Activated CD4-positive, alpha-beta memory T cell treated with anti-CD3 and anti-CD28 coated beads for 36 hours (primary cell): Measurements from ENCODE around the gene HSPD1. TPM values are rescaled to one million over a fixed set of nuclear protein-coding genes. Genes with fewer than 3 reads are reported as not detected.
A peak's percentile ranks its signal among the peaks of the same experiment; 100 is the strongest.
"Not testable (repeated sequence)": the region's sequence is repeated elsewhere in the genome, so short reads cannot be mapped to it uniquely, and the experiment has no call there.

Experiments
- CTCF ChIA-PET: fragments of 350-600 bp; sonication (Branson Sonifier 250); formaldehyde crosslinking; loops from one replicate; lab custom pipeline; 2021; ENCODE audit warnings: antibody characterized with exemption, inconsistent platforms; lab: Charles Lee
- POLR2A ChIA-PET: fragments of 350-600 bp; sonication (Branson Sonifier 250); formaldehyde crosslinking; loops from one replicate; lab custom pipeline; 2021; ENCODE audit warnings: antibody characterized with exemption; lab: Charles Lee
- DNase-seq: peaks from one replicate; pipeline ENCODE4 v3.0.0-alpha.2; 2020
- H3K27ac Mint-ChIP-seq: one replicate; pipeline ENCODE4 v1.8.0; 2021; ENCODE audit warnings: mixed read lengths
- H3K27me3 Mint-ChIP-seq: one replicate; pipeline ENCODE4 v1.8.0; 2021; ENCODE audit warnings: mixed read lengths
- H3K36me3 Mint-ChIP-seq: one replicate; pipeline ENCODE4 v1.8.0; 2021; ENCODE audit warnings: mixed read lengths
- H3K4me1 Mint-ChIP-seq: one replicate; pipeline ENCODE4 v1.8.0; 2021; ENCODE audit warnings: low read depth, mixed read lengths
- H3K4me3 Mint-ChIP-seq: one replicate; pipeline ENCODE4 v1.8.0; 2021; ENCODE audit warnings: mild to moderate bottlenecking, mixed read lengths
- H3K9me3 Mint-ChIP-seq: one replicate; pipeline ENCODE4 v1.8.0; 2021; ENCODE audit warnings: mixed read lengths
- intact Hi-C: fragments of 100-400 bp; cut with micrococcal nuclease; formaldehyde crosslinking; loops from one replicate; pipeline ENCODE4 v1.15.1; 2023
- total RNA-seq, 2 experiments: library from RNA; stranded (reverse); gene quantifications; one replicate each; pipeline ENCODE4 v1.2.3, GENCODE V29; 2021

The HSPD1 gene
- total RNA-seq, 2 experiments from 2014 or later: 839 to 853 TPM

DNA sequence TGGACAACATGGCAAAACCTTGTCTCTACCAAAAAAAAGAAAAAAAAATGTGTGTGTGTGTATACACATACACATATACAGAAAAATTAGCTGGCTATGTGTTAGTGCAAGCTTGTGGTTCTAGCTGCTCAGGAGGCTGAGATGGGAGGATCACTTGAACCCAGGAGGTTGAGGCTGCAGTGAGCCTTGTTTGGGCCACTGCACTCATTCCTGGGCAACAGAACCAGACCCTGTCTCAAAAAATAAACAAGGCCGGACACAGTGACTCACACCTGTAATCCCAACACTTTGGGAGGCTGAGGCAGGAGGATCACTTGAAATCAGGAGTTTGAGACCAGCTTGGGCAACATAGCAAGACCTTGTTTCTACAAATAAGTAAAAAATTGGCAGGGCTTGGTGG lies 44.2 kb downstream of the HSPD1 start:
- no peak for DNase-seq
- peaks cover 46% of the 10 kb centered on the region for H3K4me1 Mint-ChIP-seq
- no peak overlapping the region for H3K27ac Mint-ChIP-seq
- H3K27me3 Mint-ChIP-seq: no peaks in the 10 kb centered on the region
- ChIA-PET POLR2A (no interaction called here), CTCF (no interaction called here)
- no peaks in the 10 kb centered on the region for H3K9me3 Mint-ChIP-seq
- intact Hi-C loops: loop anchor here (10.0 kb wide), 1 partner anchor 1281 kb away; the partner anchor contains the start of gene STK17B
- H3K4me3 Mint-ChIP-seq: no peak overlapping the region
- H3K36me3 Mint-ChIP-seq: peaks cover 7% of the 10 kb centered on the region

DNA sequence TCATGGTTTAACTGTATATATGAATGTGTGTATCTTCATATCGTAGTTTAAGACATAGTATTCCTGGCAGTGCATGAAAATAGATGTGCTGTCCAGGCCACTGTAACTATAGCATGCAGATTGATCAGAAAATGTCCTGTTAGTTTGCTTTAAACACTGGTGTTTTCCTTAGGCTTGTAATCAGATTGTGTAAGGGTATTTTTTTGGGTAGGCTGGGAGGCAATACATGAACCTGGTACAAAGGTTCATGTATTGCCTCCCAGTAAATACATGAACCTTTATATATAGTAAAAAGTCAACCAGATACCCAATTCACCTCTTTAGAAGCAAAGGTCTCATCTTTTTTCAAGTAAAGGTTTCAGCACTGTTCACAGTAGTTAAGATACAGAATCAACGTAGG lies 44.7 kb downstream of the HSPD1 start:
- peak overlapping the region; percentile 99 for H3K4me3 Mint-ChIP-seq
- H3K27me3 Mint-ChIP-seq: no peaks in the 10 kb centered on the region
- H3K27ac Mint-ChIP-seq: peak overlapping the region; percentile 100
- H3K36me3 Mint-ChIP-seq: peaks cover 5% of the 10 kb centered on the region
- ChIA-PET CTCF (no interaction called here), POLR2A (no interaction called here)
- peaks cover 46% of the 10 kb centered on the region for H3K4me1 Mint-ChIP-seq
- H3K9me3 Mint-ChIP-seq: no peaks in the 10 kb centered on the region
- no peak for DNase-seq
- intact Hi-C loops: loop anchor here (5.0 to 10.0 kb wide), 4 partner anchors 468 to 1280 kb away; partner anchors contain the start of genes CCDC150, PGAP1 and STK17B

DNA sequence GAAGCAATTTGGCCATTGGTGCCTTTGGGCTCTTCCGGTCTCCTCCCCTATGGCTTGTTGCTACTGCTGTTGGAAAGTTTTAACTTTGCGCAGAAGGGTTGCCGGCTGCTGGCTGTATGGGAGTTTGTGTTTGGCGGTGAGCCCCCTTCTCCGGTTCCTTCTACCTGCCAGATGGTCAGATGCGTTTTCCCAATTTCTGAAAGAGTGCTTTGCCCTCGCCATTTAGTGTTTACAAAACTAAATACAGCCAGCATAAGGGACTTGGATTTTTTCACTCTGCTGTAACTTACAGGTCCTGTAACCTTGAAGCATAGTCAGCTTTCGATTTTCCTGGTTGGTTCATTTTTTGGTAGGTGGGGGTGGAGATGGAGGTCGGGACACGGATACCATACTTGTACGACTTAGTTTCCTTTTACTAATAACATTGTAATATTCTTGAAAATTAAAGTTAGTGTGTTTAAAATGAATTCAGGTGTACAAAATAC lies 45.7 kb downstream of the HSPD1 start:
- DNase-seq: no peak
- no peaks in the 10 kb centered on the region for H3K9me3 Mint-ChIP-seq
- peak overlapping the region; percentile 100 for H3K27ac Mint-ChIP-seq
- intact Hi-C loops: loop anchor here (1.0 to 10.0 kb wide), 8 partner anchors 19 to 1279 kb away; partner anchors contain the start of genes CCDC150, HSPE1, MARS2 and MOB4
- H3K36me3 Mint-ChIP-seq: peaks cover 3% of the 10 kb centered on the region
- POLR2A ChIA-PET: interaction anchor here (1.3 to 4.4 kb wide), 5 partner anchors 18 to 62 kb away, joined by 4 to 68 read pairs (median 5); partner anchors contain the start of genes HSPD1, HSPE1, MOB4 and SF3B1
- H3K4me3 Mint-ChIP-seq: peak overlapping the region; percentile 99
- CTCF ChIA-PET: interaction anchor here (1.2 kb wide), 1 partner anchor 48 kb away, joined by 5 read pairs; no protein-coding TSS in a partner anchor
- no peaks in the 10 kb centered on the region for H3K27me3 Mint-ChIP-seq
- H3K4me1 Mint-ChIP-seq: peaks cover 42% of the 10 kb centered on the region

DNA sequence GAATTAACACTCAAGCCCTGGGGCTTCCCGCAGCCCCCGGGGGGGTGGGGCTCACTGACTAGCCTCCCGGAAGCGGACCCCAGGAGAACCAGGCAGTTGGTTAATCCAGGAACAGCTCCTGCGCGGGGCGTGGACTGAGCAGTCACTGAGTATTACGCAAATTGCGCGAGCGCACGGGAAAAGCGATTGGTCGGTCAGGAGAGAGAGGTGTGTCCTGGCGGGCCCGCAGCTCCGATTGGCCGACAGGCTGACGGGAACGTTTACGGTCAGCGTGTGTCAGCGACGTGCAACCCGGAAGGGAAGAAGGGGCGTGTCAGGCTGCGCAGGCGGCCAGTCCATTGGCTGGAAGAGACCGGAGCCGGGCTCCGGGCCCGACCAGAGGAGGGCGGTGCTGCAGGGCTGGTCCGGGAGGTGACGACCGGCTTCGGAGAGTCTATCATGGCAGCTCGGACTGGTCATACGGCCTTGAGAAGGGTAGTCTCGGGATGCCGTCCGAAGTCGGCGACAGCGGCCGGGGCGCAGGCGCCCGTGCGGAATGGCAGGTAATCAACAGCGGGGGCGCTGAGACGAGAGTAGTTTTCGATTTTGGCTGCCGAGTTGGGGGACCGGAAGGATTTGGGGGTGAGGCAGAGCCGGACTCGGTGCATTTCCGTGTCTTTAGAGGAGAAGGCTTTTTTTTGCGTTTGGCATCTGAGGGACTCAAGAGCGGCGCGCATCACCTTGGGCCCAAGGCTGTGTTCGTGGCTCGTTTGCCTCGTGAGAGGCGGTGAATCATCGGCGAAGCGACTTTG lies 46.3 kb downstream of the HSPD1 start, which contains the start of gene COQ10B:
TSS of gene COQ10B (plus strand) at position 430 of the 791 bp plus-strand sequence. CDS start at position 439, 9 bp downstream.
- peak; percentile 100 for DNase-seq
- POLR2A ChIA-PET: interaction anchor here (0.5 to 4.4 kb wide), 8 partner anchors 17 to 252 kb away, joined by 4 to 68 read pairs (median 6); partner anchors contain the start of genes HSPD1, HSPE1, MARS2 and MOB4
- no peaks in the 10 kb centered on the region for H3K27me3 Mint-ChIP-seq
- CTCF ChIA-PET: interaction anchor here (1.0 to 1.4 kb wide), 3 partner anchors 18 to 48 kb away, joined by 4 to 19 read pairs (median 5); partner anchors contain the start of gene SF3B1
- peak within 1 kb of the TSS; percentile 99 for H3K4me3 Mint-ChIP-seq
- intact Hi-C loops: loop anchor here (1.0 to 10.0 kb wide), 8 partner anchors 18 to 1279 kb away; partner anchors contain the start of genes CCDC150, HSPE1, MARS2 and MOB4
- peaks cover 3% of the 10 kb centered on the region for H3K36me3 Mint-ChIP-seq
- H3K9me3 Mint-ChIP-seq: no peaks in the 10 kb centered on the region
- peaks cover 38% of the 10 kb centered on the region for H3K4me1 Mint-ChIP-seq
- H3K27ac Mint-ChIP-seq: peak within 1 kb of the TSS; percentile 100

DNA sequence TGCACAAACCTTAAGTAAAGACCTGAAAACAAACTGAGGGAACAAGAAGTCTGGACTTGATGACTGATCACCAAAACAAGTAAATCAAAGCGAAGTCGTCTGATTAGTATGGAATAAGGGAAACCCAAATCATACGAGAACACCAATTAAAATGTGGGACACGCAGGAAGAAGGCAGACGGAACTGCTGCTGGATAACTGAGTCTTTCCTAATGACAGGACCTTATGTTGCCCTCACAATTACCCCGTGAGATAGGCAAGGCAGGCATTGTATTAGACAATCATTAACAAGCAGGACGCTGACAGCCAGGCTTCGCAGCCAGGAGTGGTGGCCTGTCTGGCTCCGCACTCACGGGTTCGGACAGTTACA lies 46.9 kb downstream of the HSPD1 start:
- Mint-ChIP-seq H3K36me3 (peaks cover 3% of the 10 kb centered on the region), H3K4me1 (peaks cover 33% of the 10 kb centered on the region), H3K27ac (peak overlapping the region; percentile 100), H3K27me3 (no peaks in the 10 kb centered on the region), H3K4me3 (peak overlapping the region; percentile 99), H3K9me3 (no peaks in the 10 kb centered on the region)
- CTCF ChIA-PET: interaction anchor here (1.0 to 1.4 kb wide), 3 partner anchors 17 to 49 kb away, joined by 4 to 19 read pairs (median 5); partner anchors contain the start of gene SF3B1
- POLR2A ChIA-PET: interaction anchor here (0.5 to 4.4 kb wide), 7 partner anchors 17 to 253 kb away, joined by 5 to 68 read pairs (median 6); partner anchors contain the start of genes HSPD1, HSPE1, MARS2 and MOB4
- intact Hi-C loops: loop anchor here (1.0 to 10.0 kb wide), 8 partner anchors 17 to 1278 kb away; partner anchors contain the start of genes CCDC150, HSPE1, MARS2 and MOB4
- no peak for DNase-seq

DNA sequence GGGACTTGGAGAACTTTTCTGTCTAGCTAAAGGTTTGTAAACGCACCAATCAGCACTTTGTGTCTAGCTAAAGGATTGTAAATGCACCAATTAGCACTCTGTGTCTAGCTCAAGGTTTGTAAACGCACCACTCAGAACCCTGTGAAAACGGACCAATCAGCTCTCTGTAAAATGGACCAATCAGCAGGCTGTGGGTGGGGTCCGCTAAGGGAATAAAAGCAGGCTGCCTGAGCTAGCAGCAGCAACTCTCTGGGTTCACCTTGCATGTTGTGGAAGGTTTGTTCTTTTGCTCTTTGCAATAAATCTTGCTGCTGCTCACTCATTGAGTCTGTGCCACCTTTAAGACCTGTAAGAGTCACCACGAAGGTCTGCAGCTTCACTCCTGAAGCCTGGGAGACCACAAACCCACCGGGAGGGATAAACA lies 48.7 kb downstream of the HSPD1 start:
- H3K9me3 Mint-ChIP-seq, CTCF ChIA-PET, H3K27ac Mint-ChIP-seq, H3K4me3 Mint-ChIP-seq, DNase-seq, H3K27me3 Mint-ChIP-seq, H3K36me3 Mint-ChIP-seq: not testable (repeated sequence)
- intact Hi-C loops: loop anchor here (5.0 to 10.0 kb wide), 4 partner anchors 464 to 1276 kb away; partner anchors contain the start of genes CCDC150, PGAP1 and STK17B
- POLR2A ChIA-PET: interaction anchor here (4.4 kb wide), 1 partner anchor 15 kb away, joined by 68 read pairs; the partner anchor contains the start of gene SF3B1
- H3K4me1 Mint-ChIP-seq: peaks cover 25% of the 10 kb centered on the region

DNA sequence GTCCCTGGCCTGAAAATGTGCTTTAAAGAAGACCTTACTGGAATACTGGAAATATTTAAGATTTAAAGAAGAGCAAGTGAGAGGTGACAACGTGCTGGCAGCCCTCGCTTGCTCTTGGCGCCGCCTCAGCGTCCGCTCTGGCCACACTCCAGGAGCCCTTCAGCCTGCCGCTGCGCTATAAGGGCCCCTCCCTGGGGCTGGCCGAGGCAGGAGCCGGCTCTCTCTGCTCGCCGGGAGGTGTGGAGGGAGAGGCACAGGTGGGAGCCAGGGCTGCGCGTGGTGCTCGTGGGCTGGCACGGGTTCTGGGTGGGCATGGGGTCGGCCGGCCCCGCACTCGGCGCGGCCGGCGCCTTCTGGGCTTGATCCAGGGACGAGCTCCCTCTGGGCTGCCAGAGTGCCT lies 49.2 kb downstream of the HSPD1 start:
- intact Hi-C loops: loop anchor here (5.0 to 10.0 kb wide), 4 partner anchors 463 to 1276 kb away; partner anchors contain the start of genes CCDC150, PGAP1 and STK17B
- CTCF ChIA-PET: no interaction called here
- H3K9me3 Mint-ChIP-seq: no peaks in the 10 kb centered on the region
- peaks cover 3% of the 10 kb centered on the region for H3K36me3 Mint-ChIP-seq
- no peaks in the 10 kb centered on the region for H3K27me3 Mint-ChIP-seq
- no peak overlapping the region for H3K27ac Mint-ChIP-seq
- H3K4me1 Mint-ChIP-seq: peaks cover 20% of the 10 kb centered on the region
- POLR2A ChIA-PET: interaction anchor here (4.4 kb wide), 1 partner anchor 14 kb away, joined by 68 read pairs; the partner anchor contains the start of gene SF3B1
- no peak overlapping the region for H3K4me3 Mint-ChIP-seq
- no peak for DNase-seq

DNA sequence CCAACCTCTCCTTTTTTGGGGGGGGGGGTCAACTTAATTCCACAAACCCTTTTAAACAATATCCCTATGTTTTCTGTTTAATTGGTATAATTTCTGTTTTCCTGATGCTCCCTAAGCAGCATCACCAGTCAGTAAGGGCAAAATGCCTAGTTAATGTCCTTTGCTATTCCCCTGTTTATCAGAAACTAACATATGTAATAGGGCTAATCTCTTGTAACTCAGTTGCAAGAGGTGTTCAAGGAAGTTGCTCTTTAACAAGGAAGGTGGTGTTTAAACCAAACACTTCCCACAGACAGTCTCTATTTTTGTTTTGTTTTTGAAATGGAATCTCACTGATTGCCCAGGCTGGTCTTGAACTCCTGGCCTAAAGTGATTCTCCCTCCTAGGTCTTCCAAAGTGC lies 52.8 kb downstream of the HSPD1 start:
- H3K4me1 Mint-ChIP-seq: no peaks in the 10 kb centered on the region
- no peaks in the 10 kb centered on the region for H3K36me3 Mint-ChIP-seq
- H3K27ac Mint-ChIP-seq: no peak overlapping the region
- H3K4me3 Mint-ChIP-seq: no peak overlapping the region
- ChIA-PET CTCF (no interaction called here), POLR2A (no interaction called here)
- DNase-seq: no peak
- intact Hi-C loops: no loop called here
- H3K9me3 Mint-ChIP-seq: no peaks in the 10 kb centered on the region
- no peaks in the 10 kb centered on the region for H3K27me3 Mint-ChIP-seq

DNA sequence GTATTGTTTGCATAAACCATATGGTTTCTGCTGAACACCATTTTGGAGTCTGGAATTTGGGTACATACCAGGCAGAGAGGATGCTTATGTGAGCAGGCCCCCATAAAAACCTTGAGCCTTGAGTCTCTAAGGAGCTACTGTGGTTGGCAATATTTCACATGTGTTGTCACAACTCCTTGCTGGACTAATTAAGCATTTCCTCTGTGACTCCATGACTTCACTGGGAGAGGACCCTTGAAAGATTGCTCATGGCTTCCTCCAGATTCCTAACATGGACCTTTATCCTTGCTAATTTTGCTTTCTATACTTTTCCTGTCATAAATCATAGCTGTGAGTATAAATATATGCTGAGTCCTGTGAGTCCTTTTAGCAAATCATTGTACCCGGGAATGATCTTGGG lies 53.9 kb downstream of the HSPD1 start:
- Mint-ChIP-seq H3K36me3 (no peaks in the 10 kb centered on the region), H3K4me1 (no peaks in the 10 kb centered on the region), H3K27me3 (no peaks in the 10 kb centered on the region), H3K4me3 (no peak overlapping the region), H3K9me3 (no peaks in the 10 kb centered on the region), H3K27ac (no peak overlapping the region)
- CTCF ChIA-PET: no interaction called here
- intact Hi-C loops: no loop called here
- DNase-seq: no peak
- POLR2A ChIA-PET: no interaction called here

DNA sequence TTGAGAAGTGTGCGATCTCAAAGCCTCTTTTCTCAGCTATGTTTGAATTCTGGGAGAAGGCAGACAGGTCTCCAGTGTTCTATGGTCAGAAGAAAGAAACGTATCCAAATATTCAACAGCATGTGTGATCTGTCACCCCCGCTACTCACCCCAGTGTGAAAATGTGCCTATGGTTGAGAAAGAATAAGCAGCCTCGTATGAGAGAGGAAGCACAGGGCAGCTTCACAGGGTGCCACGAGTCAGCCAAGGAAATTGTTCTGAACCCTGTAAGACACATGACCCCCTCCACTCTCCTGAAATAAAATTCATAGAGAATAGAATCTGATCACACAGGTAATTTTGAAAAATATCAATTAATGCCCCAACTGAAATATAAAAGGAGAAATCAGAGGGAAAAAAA lies 56.8 kb downstream of the HSPD1 start:
- ChIA-PET CTCF (no interaction called here), POLR2A (no interaction called here)
- no peaks in the 10 kb centered on the region for H3K36me3 Mint-ChIP-seq
- H3K27ac Mint-ChIP-seq: no peak overlapping the region
- H3K4me3 Mint-ChIP-seq: no peak overlapping the region
- H3K9me3 Mint-ChIP-seq: no peaks in the 10 kb centered on the region
- no peaks in the 10 kb centered on the region for H3K4me1 Mint-ChIP-seq
- DNase-seq: no peak
- H3K27me3 Mint-ChIP-seq: no peaks in the 10 kb centered on the region
- intact Hi-C loops: no loop called here

DNA sequence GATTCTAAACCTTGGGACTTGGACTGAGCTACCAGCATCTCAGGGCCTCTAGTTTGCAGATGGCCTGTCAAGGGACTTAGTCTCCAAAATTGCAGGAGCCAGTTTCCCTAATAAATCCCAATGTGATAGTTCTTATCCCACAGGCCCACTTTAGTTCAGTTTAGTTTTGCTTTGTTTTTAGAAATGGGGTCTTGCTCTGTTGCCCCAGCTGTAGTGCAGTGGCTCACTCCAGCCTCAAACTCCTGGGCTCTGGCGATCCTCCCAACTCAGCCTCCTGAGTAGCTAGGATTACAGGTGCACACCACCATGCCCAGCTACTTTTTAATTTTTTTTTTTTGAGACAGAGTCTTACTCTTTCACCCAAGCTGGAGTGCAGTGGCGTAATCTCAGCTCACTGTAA lies 62.3 kb downstream of the HSPD1 start:
- intact Hi-C loops: loop anchor here (5.0 kb wide), 1 partner anchor 800 kb away; the partner anchor contains the start of gene CCDC150
- ChIA-PET CTCF (no interaction called here), POLR2A (interaction anchor here (5.2 to 8.8 kb wide), 2 partner anchors 15 to 62 kb away, joined by 68 to 76 read pairs; partner anchors contain the start of genes COQ10B, HSPD1 and HSPE1)
- Mint-ChIP-seq H3K4me3 (no peak overlapping the region), H3K4me1 (peaks cover 20% of the 10 kb centered on the region), H3K27ac (peak overlapping the region; percentile 11), H3K9me3 (no peaks in the 10 kb centered on the region), H3K36me3 (peaks cover 9% of the 10 kb centered on the region), H3K27me3 (peaks cover 1% of the 10 kb centered on the region)
- DNase-seq: no peak
